Measurements from ENCODE around the gene CACFD1. TPM values are rescaled to one million over a fixed set of nuclear protein-coding genes. Genes with fewer than 3 reads are reported as not detected.

CACFD1 gene
- total and polyA plus RNA-seq, 9 of the 15 experiments (the other 6 are each of a cell fraction or from before 2014, with no cell fraction given) = 0.11 to 1.4 (median 1.1) TPM; not detected in 2

DNA sequence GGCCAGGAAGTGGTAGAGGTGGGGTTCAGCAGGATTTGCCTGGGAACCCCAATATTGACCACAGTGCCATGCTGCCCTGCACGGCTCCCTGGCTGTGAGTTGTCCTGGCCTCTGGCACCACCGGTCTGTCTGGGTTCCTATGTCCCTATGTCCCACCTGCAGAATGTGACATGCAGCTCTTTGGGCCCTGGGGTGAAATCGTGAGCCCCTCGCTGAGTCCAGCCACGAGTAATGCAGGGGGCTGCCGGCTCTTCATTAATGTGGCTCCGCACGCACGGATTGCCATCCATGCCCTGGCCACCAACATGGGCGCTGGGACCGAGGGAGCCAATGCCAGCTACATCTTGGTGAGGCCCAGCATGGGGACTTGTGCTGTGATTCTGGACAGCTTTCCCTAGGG, 2.0 kb upstream of the CACFD1 start (continued):
- TF ChIP-seq, protein P1, sequence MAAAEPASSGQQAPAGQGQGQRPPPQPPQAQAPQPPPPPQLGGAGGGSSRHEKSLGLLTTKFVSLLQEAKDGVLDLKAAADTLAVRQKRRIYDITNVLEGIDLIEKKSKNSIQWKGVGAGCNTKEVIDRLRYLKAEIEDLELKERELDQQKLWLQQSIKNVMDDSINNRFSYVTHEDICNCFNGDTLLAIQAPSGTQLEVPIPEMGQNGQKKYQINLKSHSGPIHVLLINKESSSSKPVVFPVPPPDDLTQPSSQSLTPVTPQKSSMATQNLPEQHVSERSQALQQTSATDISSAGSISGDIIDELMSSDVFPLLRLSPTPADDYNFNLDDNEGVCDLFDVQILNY (CRISPR knock-in tag; IDR thresholded peaks at IDR 0.05) = no peak
- TF ChIP-seq DIDO1 (tag; IDR thresholded peaks at IDR 0.05; ENCODE audit: low read depth) (no peak), MTA3 (IDR thresholded peaks at IDR 0.05; ENCODE audit: borderline replicate concordance) (no peak), PML (IDR thresholded peaks at IDR 0.05; ENCODE audit: low read length) (no peak), SETDB1 (IDR thresholded peaks at IDR 0.05; ENCODE audit: low read length) (no peak), HSF4 (CRISPR knock-in tag; IDR thresholded peaks at IDR 0.05; ENCODE audit: borderline replicate concordance) (no peak), TBP (optimal IDR thresholded peaks at IDR 0.05; ENCODE audit: low read depth, low read length) (no peak), NELFE (IDR thresholded peaks at IDR 0.05; ENCODE audit: insufficient read depth, insufficient read length) (no peak), MBD2 (IDR thresholded peaks at IDR 0.05; ENCODE audit: borderline replicate concordance, low read depth) (no peak)
- TF ChIP-seq, protein P2, sequence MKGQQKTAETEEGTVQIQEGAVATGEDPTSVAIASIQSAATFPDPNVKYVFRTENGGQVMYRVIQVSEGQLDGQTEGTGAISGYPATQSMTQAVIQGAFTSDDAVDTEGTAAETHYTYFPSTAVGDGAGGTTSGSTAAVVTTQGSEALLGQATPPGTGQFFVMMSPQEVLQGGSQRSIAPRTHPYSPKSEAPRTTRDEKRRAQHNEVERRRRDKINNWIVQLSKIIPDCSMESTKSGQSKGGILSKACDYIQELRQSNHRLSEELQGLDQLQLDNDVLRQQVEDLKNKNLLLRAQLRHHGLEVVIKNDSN (CRISPR knock-in tag; IDR thresholded peaks at IDR 0.05) = no peak
